Middle frontal gyrus (tissue), 1 donor: Measurements from ENCODE around the gene MNAT1.
"Not testable (repeated sequence)": the region's sequence is repeated elsewhere in the genome, so short reads cannot be mapped to it uniquely, and the experiment has no call there.

Source experiments
- DNase-seq: peaks from one replicate; pipeline ENCODE4 v3.0.0-alpha.2; 2015; ENCODE audit warnings: low spot score; ENCODE audit errors: extremely low spot score

Gene MNAT1

GRCh38 chr14:60882219-60882618 lies 147.7 kb downstream of the MNAT1 start:
- DNase-seq, result no peak

- no peak for DNase-seq
These were observed 149.6 kb downstream of the MNAT1 start for GRCh38 chr14:60884134-60884533.

DNA sequence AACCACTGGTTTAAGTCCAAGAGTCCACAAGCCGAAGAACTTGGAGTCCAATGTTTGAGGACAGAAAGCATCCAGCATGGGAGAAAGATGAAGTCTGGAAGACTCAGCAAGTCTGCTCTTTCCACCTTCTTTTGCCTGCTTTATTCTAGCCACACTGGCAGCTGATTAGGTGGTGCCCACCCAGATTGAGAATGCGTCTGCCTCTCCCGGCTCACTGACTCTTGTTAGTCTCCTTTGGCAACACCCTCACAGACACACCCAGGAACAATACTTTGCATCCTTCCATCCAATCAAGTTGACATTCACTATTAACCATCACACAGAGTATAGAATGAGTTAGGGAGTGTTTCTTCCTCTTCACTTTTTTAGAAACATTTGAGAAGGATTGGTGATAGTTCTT lies 156.1 kb downstream of the MNAT1 start:
- DNase-seq, result not testable (repeated sequence)

GRCh38 chr14:60893911-60894310 lies 159.3 kb downstream of the MNAT1 start:
- no peak for DNase-seq

GRCh38 chr14:60904381-60904780 lies 169.8 kb downstream of the MNAT1 start:
- DNase-seq, result no peak

DNA sequence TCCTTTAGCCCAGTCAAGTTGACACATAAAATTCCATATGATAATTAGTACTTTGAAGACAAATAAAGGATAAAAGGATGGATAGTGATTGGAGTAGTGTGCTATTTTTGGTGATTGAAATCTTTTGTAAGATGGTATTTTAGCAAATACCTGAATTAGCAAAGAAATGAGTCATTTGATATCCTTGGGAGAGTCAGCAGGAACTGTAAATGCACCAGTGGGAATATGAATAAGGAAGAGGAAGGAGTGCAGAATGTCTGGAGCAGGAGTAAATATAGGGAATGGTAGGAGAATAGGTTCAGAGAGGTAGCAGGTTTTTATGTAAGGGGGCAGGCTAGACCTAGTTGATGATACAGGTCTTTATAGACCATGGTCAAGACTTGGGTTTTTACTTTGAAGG lies 171.4 kb downstream of the MNAT1 start:
- DNase-seq, result no peak

DNA sequence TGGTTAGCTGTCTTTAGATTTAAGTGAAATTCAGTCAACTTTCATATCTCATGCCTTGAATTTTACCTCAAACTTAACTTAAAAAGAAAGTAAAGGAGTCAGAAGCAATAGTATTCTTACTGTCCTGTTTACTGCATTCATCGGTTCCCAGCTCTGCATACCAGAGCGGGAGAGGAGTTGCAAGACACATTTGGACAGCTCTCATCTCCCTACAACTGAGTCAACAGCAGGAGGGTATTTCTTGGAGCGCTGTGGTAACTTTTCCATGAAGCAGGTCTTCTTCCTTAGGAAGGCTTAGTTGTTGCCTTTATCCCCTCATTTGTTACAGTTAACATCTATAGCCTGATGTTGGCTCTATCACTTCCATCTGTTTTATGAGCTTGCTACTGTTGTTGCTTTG lies 181.2 kb downstream of the MNAT1 start:
- DNase-seq, result no peak

DNA sequence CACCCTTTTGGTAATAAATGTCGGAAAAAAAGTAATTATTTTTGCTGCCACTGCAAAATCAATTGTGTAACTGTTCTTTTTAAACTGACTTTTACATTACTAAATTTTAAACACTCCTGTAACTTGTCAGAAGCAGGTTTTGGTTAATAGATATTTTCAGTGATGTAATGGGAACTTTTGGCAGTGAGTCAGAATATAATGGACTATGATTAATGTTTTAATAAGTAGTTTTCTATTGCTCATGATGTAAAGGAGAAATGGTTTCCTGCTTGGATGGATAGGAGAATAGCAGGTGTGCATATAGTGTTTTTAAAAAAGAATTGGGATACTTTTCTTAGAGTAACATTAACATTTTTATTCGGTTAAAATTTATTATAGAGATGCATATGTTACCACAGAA lies 187.5 kb downstream of the MNAT1 start:
- no peak for DNase-seq

DNA sequence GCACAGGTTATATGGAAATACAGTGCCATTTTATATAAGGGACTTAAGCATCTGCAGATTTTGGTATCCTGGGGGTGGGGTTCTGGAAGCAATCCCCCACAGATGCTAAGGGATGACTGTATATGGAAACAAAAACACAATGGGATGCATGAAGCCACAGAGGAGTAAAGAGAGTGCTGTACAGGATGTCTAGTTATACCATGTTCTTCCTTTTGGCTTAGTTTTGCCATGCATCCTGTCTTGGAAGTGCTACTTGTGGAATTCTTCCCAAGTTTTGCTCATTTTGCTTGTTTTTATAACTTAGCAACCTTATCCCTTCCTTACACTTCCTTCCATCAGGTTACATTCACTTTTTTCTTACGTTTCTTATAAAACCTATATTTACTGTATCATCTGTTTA lies 190.7 kb downstream of the MNAT1 start:
- DNase-seq, result no peak

DNA sequence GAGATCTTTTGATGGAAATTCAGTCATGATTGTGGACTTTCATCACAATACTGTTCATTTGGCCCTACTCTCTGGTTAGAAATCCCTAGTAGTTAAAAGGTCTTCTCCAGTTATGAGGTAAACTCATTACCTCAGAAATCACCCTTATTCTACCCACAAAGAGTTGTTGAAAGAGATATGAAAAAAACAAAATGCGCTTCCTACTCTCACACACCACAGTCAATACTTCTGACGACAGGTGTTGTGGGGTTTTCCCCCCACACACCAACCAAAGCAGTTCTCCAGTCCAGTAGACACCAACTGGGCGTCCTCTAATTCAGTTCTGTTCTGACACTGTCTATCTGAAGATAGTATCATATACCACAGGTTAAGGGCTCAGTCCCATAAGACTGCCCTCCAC lies 191.4 kb downstream of the MNAT1 start:
- DNase-seq, result no peak

DNA sequence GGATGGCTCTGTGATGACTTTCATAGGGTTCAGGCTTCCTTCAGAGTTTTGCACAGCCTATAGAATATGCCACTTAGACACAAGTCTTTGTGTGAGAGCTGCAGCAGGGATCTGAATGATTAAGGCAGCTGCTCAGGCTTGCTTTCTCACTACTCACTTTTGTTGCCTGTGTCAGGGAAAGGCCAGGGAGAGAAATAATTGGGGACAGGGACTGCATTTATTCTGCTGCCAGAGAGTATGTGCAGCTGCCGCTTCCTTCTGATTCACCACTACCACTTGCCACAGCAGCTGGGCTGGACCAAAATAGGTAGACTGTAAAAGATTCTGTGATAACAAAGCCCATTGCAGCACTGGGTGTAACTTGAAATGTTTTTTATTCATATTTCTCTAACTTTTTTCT lies 196.7 kb downstream of the MNAT1 start:
- no peak for DNase-seq

DNA sequence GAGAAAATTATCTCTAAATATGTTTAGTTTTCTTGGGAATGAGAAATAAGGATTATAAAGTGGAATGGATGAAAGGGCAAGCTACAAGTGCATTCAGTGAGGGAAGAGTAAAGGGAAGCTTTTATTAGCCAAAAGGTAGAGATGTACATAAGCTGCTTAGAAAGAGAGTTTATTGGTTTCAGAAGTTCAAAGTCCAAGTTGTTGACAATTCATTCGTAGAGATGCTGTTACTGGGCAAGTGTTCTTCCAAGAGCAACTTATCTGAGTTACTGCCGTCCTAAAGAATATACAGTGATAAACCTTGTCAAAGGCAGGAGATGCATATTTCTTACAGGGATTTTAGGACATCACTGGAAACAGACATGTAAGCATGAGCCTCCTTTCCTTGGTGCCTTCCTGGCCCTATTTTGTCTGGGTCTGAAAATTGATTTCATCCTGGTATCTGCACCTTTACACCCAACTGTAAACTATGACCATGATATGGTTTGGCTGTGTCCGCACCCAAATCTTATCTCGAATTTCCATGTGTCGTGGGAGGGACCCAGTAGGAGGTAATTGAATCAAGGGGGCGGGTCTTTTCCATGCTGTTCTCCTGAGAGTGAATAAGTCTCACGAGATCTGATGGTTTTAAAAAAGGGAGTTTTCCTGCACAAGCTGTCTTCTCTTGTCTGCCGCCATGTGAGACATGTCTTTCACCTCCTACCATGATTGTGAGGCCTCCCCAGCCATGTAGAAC lies 199.5 kb downstream of the MNAT1 start:
- DNase-seq, result no peak

GRCh38 chr14:60935319-60935718 lies 200.8 kb downstream of the MNAT1 start:
- no peak for DNase-seq

DNA sequence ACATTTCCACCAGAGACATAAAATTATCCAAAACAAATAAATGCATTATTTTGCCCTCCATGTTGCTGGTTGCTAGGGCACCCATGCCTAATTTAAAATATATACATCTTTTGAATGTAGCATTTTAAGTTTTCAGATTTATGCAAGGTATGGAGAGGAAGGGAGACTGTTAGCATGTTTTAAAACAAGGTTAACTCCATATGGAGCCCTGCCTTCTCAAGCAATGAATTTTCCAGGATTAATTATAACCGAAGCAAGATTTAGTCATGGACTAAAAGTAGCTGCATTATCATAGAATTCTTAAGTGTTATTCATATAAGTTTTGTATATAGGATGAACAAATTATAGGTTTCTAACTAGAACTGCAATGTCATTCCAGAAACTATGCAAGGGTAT lies 209.1 kb downstream of the MNAT1 start:
- DNase-seq, result no peak

- DNase-seq, result no peak
These were observed 209.6 kb downstream of the MNAT1 start for GRCh38 chr14:60944204-60944603.

DNA sequence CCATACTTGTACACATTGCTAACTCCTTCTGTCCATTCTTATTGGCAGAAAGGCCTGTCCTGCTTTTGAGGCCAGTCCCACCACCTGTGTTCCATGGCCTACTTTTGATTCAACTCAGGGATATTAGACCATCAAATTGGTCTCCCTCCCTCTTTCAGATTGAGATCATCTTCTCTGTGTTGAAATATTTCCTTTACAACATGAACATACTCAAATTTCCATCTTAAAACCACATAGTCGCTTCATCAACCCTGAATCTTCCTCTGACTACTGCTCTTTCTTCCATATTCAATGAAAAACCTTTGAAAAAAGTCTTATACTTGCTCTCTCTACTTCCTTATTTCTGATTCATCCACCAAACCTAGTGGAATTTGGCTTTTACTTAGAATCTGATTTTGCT lies 211.4 kb downstream of the MNAT1 start:
- DNase-seq, result no peak

DNA sequence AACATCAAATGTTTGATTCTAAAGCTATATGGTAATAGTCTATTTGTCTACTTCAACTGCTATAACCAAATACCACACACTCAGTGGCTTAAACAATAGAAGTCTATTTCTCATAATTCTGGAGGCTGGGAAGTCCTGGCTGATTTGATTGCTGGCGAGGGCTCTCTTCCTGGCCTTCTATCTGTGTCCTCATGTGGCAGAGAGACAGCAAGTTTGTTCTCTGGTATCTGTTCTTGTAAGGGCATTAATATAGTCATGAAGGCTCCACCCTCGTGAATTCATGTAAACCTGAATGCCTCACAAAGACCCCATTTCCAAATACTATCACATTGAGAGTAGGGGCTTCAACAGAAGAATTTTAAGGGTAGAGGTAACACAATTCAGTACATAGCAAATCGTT lies 212.2 kb downstream of the MNAT1 start:
- DNase-seq, result no peak

DNA sequence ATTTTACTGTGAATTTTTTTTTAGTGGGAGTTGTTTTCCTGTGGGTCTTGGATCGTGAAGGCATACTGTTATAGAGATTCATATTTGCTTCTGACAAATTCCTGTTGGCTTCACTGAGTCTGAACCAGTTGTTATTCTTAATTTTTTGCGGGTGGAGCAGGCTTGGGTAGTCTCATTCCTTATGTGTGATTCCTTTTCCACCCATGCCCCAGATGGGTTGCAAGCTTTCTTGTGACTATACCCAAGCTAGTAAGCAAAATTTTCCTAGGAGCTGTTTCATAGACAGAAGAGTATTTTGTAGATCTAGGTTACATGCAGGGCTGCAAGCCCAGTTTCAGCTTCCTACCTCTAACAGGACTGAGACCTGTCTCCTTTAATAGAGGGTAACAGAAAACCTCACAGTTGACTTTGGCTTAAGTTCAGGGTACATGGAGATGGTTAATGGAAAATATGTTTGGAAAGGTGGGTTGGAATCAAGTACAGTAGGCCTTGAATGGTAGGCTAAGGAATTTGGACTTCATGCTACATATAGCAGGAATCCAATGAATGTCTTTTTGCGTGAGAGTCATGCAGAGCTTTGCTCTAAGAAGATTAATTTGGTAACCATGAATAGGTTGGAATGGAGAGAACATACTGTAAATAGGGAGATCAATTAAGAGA lies 217.3 kb downstream of the MNAT1 start:
- DNase-seq, result no peak

DNA sequence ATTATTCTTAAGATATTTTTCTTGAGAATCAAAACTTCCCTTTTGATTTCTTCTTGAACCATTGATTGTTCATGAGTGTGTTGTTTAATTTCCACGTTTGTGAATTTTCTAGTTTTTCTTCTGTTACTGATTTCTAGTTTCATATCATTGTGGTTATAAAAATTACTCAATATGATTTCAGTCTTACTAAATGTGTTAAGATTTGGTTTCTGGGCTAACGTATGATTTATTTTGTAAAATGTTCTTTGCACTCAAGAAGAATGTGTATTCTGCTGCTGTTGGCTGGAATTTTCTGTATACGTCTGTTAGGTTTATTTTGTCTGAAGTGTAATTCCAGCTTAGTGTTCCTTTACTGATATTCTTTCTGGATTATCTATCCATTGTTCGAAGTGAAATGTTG lies 221.6 kb downstream of the MNAT1 start:
- no peak for DNase-seq

DNA sequence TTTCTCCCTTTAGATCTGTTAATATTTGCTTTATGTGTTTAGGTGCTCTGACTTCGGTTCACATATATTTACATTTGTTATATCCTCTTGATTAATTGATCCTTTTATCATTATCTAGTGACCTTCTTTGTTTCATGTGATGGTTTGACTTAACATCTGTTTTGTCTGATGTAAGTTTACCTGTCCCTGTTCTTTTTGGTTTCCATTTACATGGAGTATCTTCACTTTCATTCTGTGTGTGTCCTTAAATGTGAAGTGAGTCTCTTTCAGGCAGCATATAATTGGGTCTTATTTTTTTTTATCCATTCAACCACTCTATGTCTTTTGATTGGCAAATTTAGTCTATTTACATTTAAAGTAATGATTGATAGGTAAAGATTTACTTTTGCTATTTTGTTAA lies 222.1 kb downstream of the MNAT1 start:
- no peak for DNase-seq

DNA sequence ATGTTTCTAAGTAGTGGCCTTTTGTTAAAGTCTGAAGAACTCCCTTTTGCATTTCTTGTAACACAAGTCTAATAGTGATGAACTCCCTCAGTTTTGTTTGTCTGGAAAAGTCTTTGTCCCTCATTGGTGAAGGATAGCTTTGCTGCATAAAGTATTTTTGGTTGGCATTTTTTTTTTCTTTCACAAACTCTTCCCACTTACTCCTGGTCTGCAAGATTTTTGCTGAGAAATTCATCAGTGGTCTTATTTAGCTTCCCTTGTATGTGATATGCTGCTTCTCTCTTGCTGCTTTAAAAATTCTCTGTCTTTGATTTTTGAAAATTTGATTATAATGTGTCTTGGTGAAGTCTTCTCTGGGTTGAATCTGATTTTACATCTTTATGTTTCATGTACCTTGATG lies 223.6 kb downstream of the MNAT1 start:
- no peak for DNase-seq

DNA sequence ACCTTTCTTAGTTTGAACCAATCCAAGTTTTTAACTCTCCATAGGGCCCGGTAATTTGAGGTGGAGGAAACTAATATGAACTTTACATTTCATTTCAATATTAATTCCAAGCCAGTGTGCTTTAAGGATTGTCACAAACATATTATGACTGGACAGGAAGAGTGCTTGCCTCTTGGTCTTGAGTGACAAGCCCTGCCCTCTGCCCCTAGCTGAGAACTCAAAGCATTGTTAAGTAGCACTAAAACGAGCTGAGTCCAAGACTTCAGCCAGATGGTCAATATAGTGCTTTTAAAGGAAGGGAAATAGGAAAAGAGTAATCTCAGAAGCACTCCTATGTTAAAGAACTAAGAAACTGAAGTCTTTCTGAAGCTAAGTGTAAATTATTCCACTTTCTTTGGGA lies 229.2 kb downstream of the MNAT1 start:
- DNase-seq, result no peak

DNA sequence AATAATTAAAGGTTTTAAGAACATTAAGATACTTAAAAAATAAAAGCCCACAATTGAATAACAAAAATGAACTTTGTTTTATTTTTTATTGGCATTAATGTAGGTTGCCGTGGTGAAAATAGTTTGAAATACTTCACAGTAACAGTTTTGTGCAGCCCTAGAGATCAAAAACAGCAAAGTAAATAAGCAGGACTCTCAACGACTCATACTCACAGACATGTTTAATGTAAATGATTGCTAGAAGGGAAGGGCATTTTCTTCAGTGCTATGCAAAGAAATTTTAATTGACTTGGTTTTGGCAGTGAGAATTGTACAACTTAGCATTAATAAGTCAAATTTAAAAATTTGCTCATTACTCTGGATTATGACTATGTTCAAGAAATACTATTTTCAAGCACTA lies 230.3 kb downstream of the MNAT1 start:
- no peak for DNase-seq
